Effector memory CD4-positive, alpha-beta T cell (primary cell): Measurements from ENCODE around the gene FAM13C.

Experiments used
- DNase-seq, 3 donors: peaks; one replicate each; pipeline ENCODE4 v3.0.0-alpha.2; 2020
- H3K27ac ChIP-seq: 2 replicates; pipeline ENCODE4 v1.7.0; 2013; ENCODE audit warnings: mild to moderate bottlenecking, low read length, moderate library complexity; ENCODE audit not compliant: insufficient read depth, poor library complexity, severe bottlenecking
- H3K27me3 ChIP-seq: replicated peaks from 2 replicates; pipeline ENCODE4 v1.7.0; 2013; ENCODE audit warnings: mild to moderate bottlenecking, low read length; ENCODE audit not compliant: insufficient read depth, control insufficient read depth, poor library complexity, severe bottlenecking
- H3K36me3 ChIP-seq: 2 replicates; pipeline ENCODE4 v1.7.0; 2013; ENCODE audit warnings: mild to moderate bottlenecking, low read length, moderate library complexity; ENCODE audit not compliant: control insufficient read depth, insufficient read depth
- H3K4me1 ChIP-seq: 2 replicates; pipeline ENCODE4 v1.7.0; 2013; ENCODE audit warnings: low read length, mild to moderate bottlenecking; ENCODE audit not compliant: control insufficient read depth, insufficient read depth, poor library complexity, severe bottlenecking
- H3K4me3 ChIP-seq: 2 replicates; pipeline ENCODE4 v1.7.0; 2013; ENCODE audit warnings: low read length, low read depth, mild to moderate bottlenecking; ENCODE audit not compliant: insufficient read depth, poor library complexity, severe bottlenecking
- H3K9me3 ChIP-seq: 2 replicates; pipeline ENCODE4 v1.7.0; 2013; ENCODE audit warnings: mild to moderate bottlenecking, low read length, moderate library complexity; ENCODE audit not compliant: control insufficient read depth

FAM13C gene

GRCh38 chr10:59384761-59385160 lies 22.4 kb upstream of the FAM13C start:
- Histone ChIP-seq H3K36me3 (no peaks in the 10 kb centered on the region), H3K27me3 (no peaks in the 10 kb centered on the region), H3K9me3 (no peaks in the 10 kb centered on the region), H3K4me1 (no peaks in the 10 kb centered on the region), H3K4me3 (no peak overlapping the region), H3K27ac (no peak overlapping the region)
- DNase-seq = no peak

GRCh38 chr10:59383908-59384307 lies 21.6 kb upstream of the FAM13C start:
- no peak overlapping the region for H3K4me3 ChIP-seq
- no peak overlapping the region for H3K27ac ChIP-seq

GRCh38 chr10:59383436-59383835 lies 21.1 kb upstream of the FAM13C start:
- no peak for DNase-seq
- no peaks in the 10 kb centered on the region for H3K27me3 ChIP-seq
- H3K9me3 ChIP-seq = no peaks in the 10 kb centered on the region
- no peaks in the 10 kb centered on the region for H3K4me1 ChIP-seq
- H3K36me3 ChIP-seq = no peaks in the 10 kb centered on the region
- no peak overlapping the region for H3K27ac ChIP-seq
- H3K4me3 ChIP-seq = no peak overlapping the region

More at GRCh38 chr10:59383908-59384307, 21.6 kb upstream of the FAM13C start:
- Histone ChIP-seq H3K4me1 (no peaks in the 10 kb centered on the region), H3K36me3 (no peaks in the 10 kb centered on the region), H3K9me3 (no peaks in the 10 kb centered on the region), H3K27me3 (no peaks in the 10 kb centered on the region)
- DNase-seq = no peak

- no peaks in the 10 kb centered on the region for H3K9me3 ChIP-seq
- no peaks in the 10 kb centered on the region for H3K36me3 ChIP-seq
- DNase-seq = no peak
- no peak overlapping the region for H3K27ac ChIP-seq
- no peaks in the 10 kb centered on the region for H3K27me3 ChIP-seq
- no peak overlapping the region for H3K4me3 ChIP-seq
- H3K4me1 ChIP-seq = no peaks in the 10 kb centered on the region
Observed at GRCh38 chr10:59382831-59383295, 20.5 kb upstream of the FAM13C start.

- H3K4me3 ChIP-seq = no peak overlapping the region
- H3K9me3 ChIP-seq = no peaks in the 10 kb centered on the region
- no peak for DNase-seq
- H3K4me1 ChIP-seq = no peaks in the 10 kb centered on the region
- H3K27me3 ChIP-seq = no peaks in the 10 kb centered on the region
- H3K27ac ChIP-seq = no peak overlapping the region
- no peaks in the 10 kb centered on the region for H3K36me3 ChIP-seq
Observed at GRCh38 chr10:59381687-59382086, 19.3 kb upstream of the FAM13C start.

GRCh38 chr10:59376846-59377245 lies 14.5 kb upstream of the FAM13C start:
- Histone ChIP-seq H3K27ac (no peak overlapping the region), H3K4me3 (no peak overlapping the region), H3K4me1 (no peaks in the 10 kb centered on the region), H3K9me3 (no peaks in the 10 kb centered on the region), H3K36me3 (no peaks in the 10 kb centered on the region), H3K27me3 (no peaks in the 10 kb centered on the region)
- no peak for DNase-seq

GRCh38 chr10:59375990-59376389 lies 13.6 kb upstream of the FAM13C start:
- H3K4me3 ChIP-seq = no peak overlapping the region
- no peak for DNase-seq
- no peaks in the 10 kb centered on the region for H3K9me3 ChIP-seq
- no peaks in the 10 kb centered on the region for H3K27me3 ChIP-seq
- H3K36me3 ChIP-seq = no peaks in the 10 kb centered on the region
- no peak overlapping the region for H3K27ac ChIP-seq
- H3K4me1 ChIP-seq = no peaks in the 10 kb centered on the region

- no peak overlapping the region for H3K27ac ChIP-seq
- H3K4me3 ChIP-seq = no peak overlapping the region
- DNase-seq = no peak
- no peaks in the 10 kb centered on the region for H3K4me1 ChIP-seq
- no peaks in the 10 kb centered on the region for H3K27me3 ChIP-seq
- H3K9me3 ChIP-seq = no peaks in the 10 kb centered on the region
- no peaks in the 10 kb centered on the region for H3K36me3 ChIP-seq
Observed at GRCh38 chr10:59374916-59375315, 12.6 kb upstream of the FAM13C start.

- Histone ChIP-seq H3K9me3 (no peaks in the 10 kb centered on the region), H3K27ac (no peak overlapping the region), H3K36me3 (no peaks in the 10 kb centered on the region), H3K4me3 (no peak overlapping the region), H3K27me3 (no peaks in the 10 kb centered on the region), H3K4me1 (no peaks in the 10 kb centered on the region)
- DNase-seq = no peak
Observed at GRCh38 chr10:59373071-59373470, 10.7 kb upstream of the FAM13C start.

GRCh38 chr10:59372543-59372942 lies 10.2 kb upstream of the FAM13C start:
- Histone ChIP-seq H3K4me1 (no peaks in the 10 kb centered on the region), H3K9me3 (no peaks in the 10 kb centered on the region), H3K4me3 (no peak overlapping the region), H3K36me3 (no peaks in the 10 kb centered on the region), H3K27ac (no peak overlapping the region), H3K27me3 (no peaks in the 10 kb centered on the region)
- DNase-seq = no peak

GRCh38 chr10:59366290-59366689 lies 3.9 kb upstream of the FAM13C start:
- no peak for DNase-seq
- H3K4me1 ChIP-seq = no peaks in the 10 kb centered on the region
- no peak overlapping the region for H3K27ac ChIP-seq
- H3K9me3 ChIP-seq = no peaks in the 10 kb centered on the region
- H3K27me3 ChIP-seq = no peaks in the 10 kb centered on the region
- no peaks in the 10 kb centered on the region for H3K36me3 ChIP-seq
- H3K4me3 ChIP-seq = no peak overlapping the region
